Uterus (tissue), 4 donors: Measurements from ENCODE around the gene CRELD2. TPM values are rescaled to one million over a fixed set of nuclear protein-coding genes. Genes with fewer than 3 reads are reported as not detected.

Source experiments
- DNase-seq, 2 donors: peaks; one replicate each; pipeline ENCODE4 v3.0.0-alpha.2; 2019 to 2020
- H3K27ac ChIP-seq, 2 donors: fragments of 200-600 bp; sonication (generic); 1 replicate in 1 of 2; 2 replicates in 1 of 2; pipeline ENCODE4 v1.5.1; 2016 to 2018
- H3K27me3 ChIP-seq, 2 donors: fragments of 200-600 bp; sonication (generic); one replicate each; pipeline ENCODE4 v1.5.1; 2018 to 2019; ENCODE audit warnings: control low read depth in 1 of 2
- H3K36me3 ChIP-seq, 2 donors: fragments of 200-600 bp; sonication (generic); one replicate each; pipeline ENCODE4 v1.5.1; 2019; ENCODE audit warnings: control low read depth in 1 of 2
- H3K4me1 ChIP-seq, 2 donors: fragments of 200-600 bp; sonication (generic); one replicate each; pipeline ENCODE4 v1.5.1; 2018 to 2019; ENCODE audit warnings: control low read depth in 1 of 2
- H3K4me3 ChIP-seq, 2 donors: fragments of 200-600 bp; sonication (generic); 1 replicate in 1 of 2; 2 replicates in 1 of 2; pipeline ENCODE4 v1.5.1; 2018 to 2019; ENCODE audit warnings: mild to moderate bottlenecking in 1 of 2
- H3K9me3 ChIP-seq, 2 donors: fragments of 200-600 bp; sonication (generic); one replicate each; pipeline ENCODE4 v1.5.1; 2019; ENCODE audit warnings: control low read depth in 1 of 2
- POLR2A ChIP-seq, 2 donors: fragments of 450-650 bp; IDR thresholded peaks; one replicate each; pipeline ENCODE4 v1.6.1; 2016; ENCODE audit warnings: antibody characterized with exemption in 2 of 2, mild to moderate bottlenecking in 1 of 2, moderate library complexity in 1 of 2
- intact Hi-C: fragments of 100-400 bp; cut with DNase I; formaldehyde crosslinking; loops from one replicate; pipeline ENCODE4 v1.15.1; 2023; ENCODE audit warnings: low total_unique reads
- total RNA-seq, 4 donors: library from RNA; depleted of rRNA in 3 of 4; stranded (reverse); fragments of >200 nt in 3 of 4; gene quantifications; one replicate each; pipeline versions ENCODE4 v1.1.0 to v1.2.4, GENCODE V29; 2014 to 2023
- TF ChIP-seq, protein P1 (sequence below), 4 experiments: fragments of 200-600 bp in 2 of 4; fragments of 450-650 bp in 2 of 4; sonication (generic) in 2 of 4; IDR thresholded peaks; one replicate each; pipeline ENCODE4 v1.5.1; 2016 to 2019; ENCODE audit warnings: antibody characterized with exemption in 4 of 4, mild to moderate bottlenecking in 2 of 4, moderate library complexity in 1 of 4
- donor health status: DM: yes; HTN: yes; CAD: no.

Gene CRELD2
- total RNA-seq, 4 donors from 2014 or later, result 3.6 to 37.0 (median 14.6) TPM

DNA sequence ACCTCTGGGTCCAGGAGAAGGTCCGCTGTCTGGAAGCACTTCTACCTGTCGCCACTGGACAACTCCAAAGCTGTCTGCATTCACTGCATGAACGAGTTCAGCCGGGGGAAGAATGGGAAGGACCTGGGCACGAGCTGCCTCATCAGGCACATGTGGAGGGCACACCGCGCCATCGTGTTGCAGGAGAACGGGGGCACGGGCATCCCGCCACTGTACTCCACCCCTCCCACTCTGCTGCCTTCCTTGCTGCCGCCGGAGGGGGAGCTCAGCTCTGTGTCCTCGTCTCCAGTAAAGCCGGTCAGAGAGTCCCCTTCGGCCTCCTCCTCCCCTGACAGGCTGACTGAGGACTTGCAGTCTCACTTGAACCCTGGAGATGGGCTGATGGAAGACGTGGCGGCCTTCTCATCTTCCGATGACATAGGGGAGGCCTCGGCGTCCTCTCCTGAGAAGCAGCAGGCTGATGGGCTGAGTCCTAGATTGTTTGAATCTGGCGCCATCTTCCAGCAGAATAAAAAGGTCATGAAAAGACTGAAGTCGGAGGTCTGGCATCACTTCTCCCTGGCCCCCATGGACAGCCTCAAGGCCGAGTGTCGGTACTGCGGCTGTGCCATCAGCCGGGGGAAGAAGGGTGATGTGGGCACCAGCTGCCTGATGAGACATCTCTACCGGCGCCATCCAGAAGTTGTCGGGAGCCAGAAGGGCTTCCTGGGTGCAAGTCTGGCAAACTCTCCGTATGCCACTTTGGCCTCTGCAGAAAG, 33.8 kb upstream of the CRELD2 start:
- H3K9me3 ChIP-seq, result peaks cover 0 to 7% of the 10 kb centered on the region in 2 donors
- no peak for DNase-seq
- H3K27me3 ChIP-seq, result no peaks in the 10 kb centered on the region
- no peak overlapping the region for H3K4me3 ChIP-seq
- H3K27ac ChIP-seq, result no peak overlapping the region
- H3K4me1 ChIP-seq, result no peaks in the 10 kb centered on the region
- TF ChIP-seq, protein P1, sequence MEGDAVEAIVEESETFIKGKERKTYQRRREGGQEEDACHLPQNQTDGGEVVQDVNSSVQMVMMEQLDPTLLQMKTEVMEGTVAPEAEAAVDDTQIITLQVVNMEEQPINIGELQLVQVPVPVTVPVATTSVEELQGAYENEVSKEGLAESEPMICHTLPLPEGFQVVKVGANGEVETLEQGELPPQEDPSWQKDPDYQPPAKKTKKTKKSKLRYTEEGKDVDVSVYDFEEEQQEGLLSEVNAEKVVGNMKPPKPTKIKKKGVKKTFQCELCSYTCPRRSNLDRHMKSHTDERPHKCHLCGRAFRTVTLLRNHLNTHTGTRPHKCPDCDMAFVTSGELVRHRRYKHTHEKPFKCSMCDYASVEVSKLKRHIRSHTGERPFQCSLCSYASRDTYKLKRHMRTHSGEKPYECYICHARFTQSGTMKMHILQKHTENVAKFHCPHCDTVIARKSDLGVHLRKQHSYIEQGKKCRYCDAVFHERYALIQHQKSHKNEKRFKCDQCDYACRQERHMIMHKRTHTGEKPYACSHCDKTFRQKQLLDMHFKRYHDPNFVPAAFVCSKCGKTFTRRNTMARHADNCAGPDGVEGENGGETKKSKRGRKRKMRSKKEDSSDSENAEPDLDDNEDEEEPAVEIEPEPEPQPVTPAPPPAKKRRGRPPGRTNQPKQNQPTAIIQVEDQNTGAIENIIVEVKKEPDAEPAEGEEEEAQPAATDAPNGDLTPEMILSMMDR (IDR thresholded peaks at IDR 0.05), result no peak
- no peak for TF ChIP-seq POLR2A (IDR thresholded peaks at IDR 0.05)
- H3K36me3 ChIP-seq, result no peaks in the 10 kb centered on the region
- intact Hi-C loops, result no loop called here

DNA sequence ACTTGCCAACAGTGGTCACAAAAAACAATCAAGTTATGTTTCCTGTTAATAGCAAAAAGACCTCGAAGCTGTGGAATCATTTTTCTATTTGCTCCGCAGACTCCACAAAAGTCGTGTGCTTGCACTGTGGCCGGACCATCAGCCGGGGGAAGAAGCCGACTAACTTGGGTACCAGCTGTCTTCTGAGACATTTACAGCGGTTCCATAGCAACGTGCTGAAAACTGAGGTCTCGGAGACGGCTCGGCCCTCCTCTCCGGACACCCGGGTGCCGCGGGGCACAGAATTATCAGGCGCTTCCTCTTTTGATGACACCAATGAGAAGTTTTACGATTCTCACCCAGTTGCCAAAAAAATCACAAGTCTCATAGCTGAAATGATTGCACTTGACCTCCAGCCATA, 33.2 kb upstream of the CRELD2 start:
- no peak for TF ChIP-seq POLR2A (IDR thresholded peaks at IDR 0.05)
- TF ChIP-seq, protein P1 (IDR thresholded peaks at IDR 0.05), result no peak
- Histone ChIP-seq H3K27ac (no peak overlapping the region), H3K9me3 (peaks cover 0 to 3% of the 10 kb centered on the region in 2 donors), H3K27me3 (no peaks in the 10 kb centered on the region), H3K36me3 (no peaks in the 10 kb centered on the region), H3K4me3 (no peak overlapping the region), H3K4me1 (no peaks in the 10 kb centered on the region)
- DNase-seq, result no peak
- intact Hi-C loops, result no loop called here

DNA sequence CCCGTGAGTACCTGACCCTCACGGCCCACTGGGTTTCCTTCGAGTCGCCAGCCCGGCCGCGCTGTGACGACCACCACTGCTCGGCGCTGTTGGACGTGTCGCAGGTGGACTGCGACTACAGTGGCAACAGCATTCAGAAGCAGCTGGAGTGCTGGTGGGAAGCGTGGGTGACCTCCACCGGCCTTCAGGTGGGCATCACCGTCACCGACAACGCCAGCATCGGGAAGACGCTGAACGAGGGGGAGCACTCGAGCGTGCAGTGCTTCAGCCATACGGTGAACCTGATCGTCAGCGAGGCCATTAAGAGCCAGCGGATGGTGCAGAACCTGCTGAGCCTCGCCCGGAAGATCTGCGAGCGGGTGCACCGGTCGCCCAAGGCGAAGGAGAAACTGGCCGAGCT, 32.6 kb upstream of the CRELD2 start:
- H3K9me3 ChIP-seq, result no peaks in the 10 kb centered on the region
- no peak for DNase-seq
- H3K36me3 ChIP-seq, result no peaks in the 10 kb centered on the region
- no peaks in the 10 kb centered on the region for H3K27me3 ChIP-seq
- no peak overlapping the region for H3K27ac ChIP-seq
- intact Hi-C loops, result no loop called here
- no peak overlapping the region for H3K4me3 ChIP-seq
- TF ChIP-seq, protein P1 (IDR thresholded peaks at IDR 0.05), result no peak
- no peak for TF ChIP-seq POLR2A (IDR thresholded peaks at IDR 0.05)
- no peaks in the 10 kb centered on the region for H3K4me1 ChIP-seq

DNA sequence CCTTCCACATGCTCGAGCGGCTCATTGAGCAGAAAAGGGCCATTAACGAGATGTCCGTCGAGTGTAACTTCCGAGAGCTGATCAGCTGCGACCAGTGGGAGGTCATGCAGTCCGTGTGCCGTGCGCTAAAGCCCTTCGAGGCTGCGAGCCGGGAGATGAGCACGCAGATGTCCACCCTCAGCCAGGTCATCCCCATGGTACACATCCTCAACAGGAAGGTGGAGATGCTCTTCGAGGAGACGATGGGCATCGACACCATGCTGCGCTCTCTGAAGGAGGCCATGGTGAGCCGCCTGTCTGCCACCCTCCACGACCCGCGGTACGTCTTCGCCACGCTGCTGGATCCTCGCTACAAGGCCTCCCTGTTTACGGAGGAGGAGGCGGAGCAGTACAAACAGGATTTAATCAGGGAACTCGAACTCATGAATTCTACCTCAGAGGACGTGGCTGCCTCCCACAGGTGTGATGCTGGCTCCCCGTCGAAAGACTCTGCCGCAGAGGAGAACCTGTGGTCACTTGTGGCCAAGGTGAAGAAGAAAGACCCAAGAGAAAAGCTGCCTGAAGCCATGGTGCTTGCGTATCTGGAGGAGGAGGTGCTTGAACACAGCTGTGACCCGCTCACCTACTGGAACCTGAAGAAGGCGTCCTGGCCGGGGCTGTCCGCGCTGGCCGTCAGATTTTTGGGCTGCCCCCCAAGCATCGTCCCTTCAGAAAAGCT, 31.9 kb upstream of the CRELD2 start:
- no peaks in the 10 kb centered on the region for H3K4me1 ChIP-seq
- intact Hi-C loops, result no loop called here
- no peaks in the 10 kb centered on the region for H3K36me3 ChIP-seq
- no peaks in the 10 kb centered on the region for H3K27me3 ChIP-seq
- TF ChIP-seq, protein P1 (IDR thresholded peaks at IDR 0.05), result no peak
- TF ChIP-seq POLR2A (IDR thresholded peaks at IDR 0.05), result no peak
- H3K9me3 ChIP-seq, result no peaks in the 10 kb centered on the region
- no peak for DNase-seq
- H3K4me3 ChIP-seq, result no peak overlapping the region
- no peak overlapping the region for H3K27ac ChIP-seq

DNA sequence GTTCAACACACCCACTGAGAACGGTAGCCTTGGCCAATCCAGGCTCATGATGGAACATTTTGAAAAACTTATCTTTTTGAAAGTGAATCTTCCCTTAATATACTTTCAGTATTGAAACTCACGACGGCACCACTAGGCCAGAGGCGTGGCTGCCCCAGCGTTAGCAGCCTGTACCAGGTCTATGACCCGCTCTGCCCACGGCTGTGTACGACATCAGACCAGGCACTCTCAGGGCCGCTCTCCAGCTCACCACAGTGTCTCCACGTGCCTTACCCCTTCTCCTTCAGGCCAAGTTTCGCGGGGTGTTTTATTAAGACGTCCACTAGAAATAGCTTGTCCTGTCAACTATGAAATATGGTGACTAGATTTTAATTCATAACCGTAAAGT, 31.4 kb upstream of the CRELD2 start:
- DNase-seq, result no peak
- H3K9me3 ChIP-seq, result no peaks in the 10 kb centered on the region
- no peak overlapping the region for H3K4me3 ChIP-seq
- no peaks in the 10 kb centered on the region for H3K4me1 ChIP-seq
- no peak for TF ChIP-seq POLR2A (IDR thresholded peaks at IDR 0.05)
- TF ChIP-seq, protein P1 (IDR thresholded peaks at IDR 0.05), result no peak
- no peaks in the 10 kb centered on the region for H3K27me3 ChIP-seq
- intact Hi-C loops, result no loop called here
- no peaks in the 10 kb centered on the region for H3K36me3 ChIP-seq
- no peak overlapping the region for H3K27ac ChIP-seq
